GM18507 (cell line): ENCODE results near the gene LCP1.

Experiments used
- DNase-seq: peaks from one replicate; pipeline ENCODE4 v3.0.0; 2011; ENCODE audit warnings: low read depth; ENCODE audit not compliant: insufficient read length; ENCODE audit errors: extremely low spot score
- FAIRE-seq: peaks from 2 replicates; lab custom pipeline; 2011; peaks lifted over from hg19 to GRCh38; lab: Jason Lieb, UNC

The LCP1 gene

GRCh38 chr13:46114613-46115012 is 67.4 kb downstream of the LCP1 start:
- DNase-seq (no peak), FAIRE-seq (no peak)

GRCh38 chr13:46113596-46113995 is 68.4 kb downstream of the LCP1 start:
- FAIRE-seq (no peak), DNase-seq (no peak)

- FAIRE-seq: no peak
- DNase-seq: no peak
Measured at GRCh38 chr13:46111151-46111550, 70.8 kb downstream of the LCP1 start.

- no peak for FAIRE-seq
Measured at GRCh38 chr13:46109451-46109850, 72.5 kb downstream of the LCP1 start.

GRCh38 chr13:46106839-46107371 is 75.1 kb downstream of the LCP1 start:
- FAIRE-seq: peak; percentile 63
- DNase-seq: no peak

More at GRCh38 chr13:46109451-46109850, 72.5 kb downstream of the LCP1 start:
- DNase-seq: no peak

- FAIRE-seq: no peak
Measured at GRCh38 chr13:46104868-46105267, 77.1 kb downstream of the LCP1 start, which contains the start of gene CPB2. CPB2 (minus strand) TSS chr13:46105033; CDS start chr13:46105009, 24 bp downstream.

GRCh38 chr13:46103037-46103436 is 78.9 kb downstream of the LCP1 start:
- FAIRE-seq (no peak), DNase-seq (no peak)

More at GRCh38 chr13:46104868-46105267, 77.1 kb downstream of the LCP1 start, which contains the start of gene CPB2:
- DNase-seq: no peak

- no peak for FAIRE-seq
- no peak for DNase-seq
Measured at GRCh38 chr13:46102255-46102605, 79.7 kb downstream of the LCP1 start.

- DNase-seq (no peak), FAIRE-seq (peak; percentile 62)
Measured at GRCh38 chr13:46101484-46102254, 80.3 kb downstream of the LCP1 start.

GRCh38 chr13:46101002-46101401 is 81.0 kb downstream of the LCP1 start:
- FAIRE-seq (no peak), DNase-seq (no peak)

- FAIRE-seq: peak; percentile 69
- DNase-seq: no peak
Measured at GRCh38 chr13:46100191-46100815, 81.7 kb downstream of the LCP1 start.

GRCh38 chr13:46097663-46098062 is 84.3 kb downstream of the LCP1 start:
- DNase-seq: no peak
- no peak for FAIRE-seq

- no peak for DNase-seq
- no peak for FAIRE-seq
Measured at GRCh38 chr13:46097015-46097414, 85.0 kb downstream of the LCP1 start.

GRCh38 chr13:46094478-46094877 is 87.5 kb downstream of the LCP1 start:
- DNase-seq: no peak
- no peak for FAIRE-seq

GRCh38 chr13:46088821-46089562 is 93.0 kb downstream of the LCP1 start:
- no peak for FAIRE-seq

GRCh38 chr13:46087481-46087880 is 94.5 kb downstream of the LCP1 start:
- DNase-seq: no peak
- FAIRE-seq: no peak

More at GRCh38 chr13:46088821-46089562, 93.0 kb downstream of the LCP1 start:
- DNase-seq: no peak

- FAIRE-seq: no peak
- no peak for DNase-seq
Measured at GRCh38 chr13:46086985-46087384, 95.0 kb downstream of the LCP1 start.

GRCh38 chr13:46086421-46086922 is 95.5 kb downstream of the LCP1 start:
- DNase-seq: no peak
- no peak for FAIRE-seq

- DNase-seq (no peak), FAIRE-seq (no peak)
Measured at GRCh38 chr13:46085737-46086136, 96.2 kb downstream of the LCP1 start.

GRCh38 chr13:46082324-46082723 is 99.7 kb downstream of the LCP1 start:
- DNase-seq: no peak
- FAIRE-seq: no peak
